Thyroid gland (tissue), 4 donors: ENCODE results near the gene CPPED1. TPM values are rescaled to one million over a fixed set of nuclear protein-coding genes. Genes with fewer than 3 reads are reported as not detected.
"Not testable (repeated sequence)": the region's sequence is repeated elsewhere in the genome, so short reads cannot be mapped to it uniquely, and the experiment has no call there.

Source experiments
- DNase-seq, 2 donors: peaks; one replicate each; pipeline ENCODE4 v3.0.0-alpha.2; 2019
- H3K27ac ChIP-seq, 3 donors: fragments of 200-600 bp; sonication (generic); 1 replicate in 2 of 3; 2 replicates in 1 of 3; pipeline ENCODE4 v1.5.1; 2016 to 2019; ENCODE audit warnings: mild to moderate bottlenecking in 1 of 3, moderate library complexity in 1 of 3
- H3K27me3 ChIP-seq: fragments of 200-600 bp; sonication (generic); one replicate; pipeline ENCODE4 v1.5.1; 2019
- H3K36me3 ChIP-seq, 2 donors: fragments of 200-600 bp; sonication (generic); one replicate each; pipeline ENCODE4 v1.5.1; 2016 to 2019
- H3K4me1 ChIP-seq, 2 donors: fragments of 200-600 bp; sonication (generic); one replicate each; pipeline ENCODE4 v1.5.1; 2017 to 2019
- H3K4me3 ChIP-seq, 3 donors: fragments of 200-600 bp; sonication (generic); replicated peaks in 1 of 3; 1 replicate in 2 of 3; 2 replicates in 1 of 3; pipeline ENCODE4 v1.5.1; 2016; ENCODE audit warnings: mild to moderate bottlenecking in 1 of 3
- H3K9me3 ChIP-seq: fragments of 200-600 bp; sonication (generic); one replicate; pipeline ENCODE4 v1.5.1; 2017
- POLR2A ChIP-seq, 2 donors: fragments of 450-650 bp; IDR thresholded peaks; one replicate each; pipeline ENCODE4 v1.6.1; 2017; ENCODE audit warnings: antibody characterized with exemption in 2 of 2, mild to moderate bottlenecking in 2 of 2, moderate library complexity in 1 of 2
- WGBS, 2 donors: methylation state at CpG; one replicate each; pipeline ENCODE4 v1.1.5; 2017; 5-methylcytosine and 5-hydroxymethylcytosine counted together
- intact Hi-C: fragments of 100-400 bp; cut with DNase I; formaldehyde crosslinking; loops from one replicate; pipeline ENCODE4 v1.15.1; 2023
- total RNA-seq, 4 donors: library from RNA; depleted of rRNA; stranded (reverse); fragments of >200 nt; gene quantifications; one replicate each; pipeline ENCODE4 v1.2.3, GENCODE V29; 2016
- TF ChIP-seq, protein P1 (sequence below), 6 experiments: fragments of 200-600 bp in 3 of 6; fragments of 450-650 bp in 3 of 6; sonication (generic) in 3 of 6; IDR thresholded peaks; one replicate each; pipeline ENCODE4 v1.5.1; 2016 to 2019; ENCODE audit warnings: antibody characterized with exemption in 6 of 6, mild to moderate bottlenecking in 2 of 6, inconsistent platforms in 1 of 6, moderate library complexity in 1 of 6

CPPED1 gene
- total RNA-seq, 4 donors from 2014 or later: 8.5 to 17.8 (median 16.8) TPM

- WGBS, 2 donors: 85% methylated on average over 12 of the region's 12 CpGs
- intact Hi-C loops: no loop called here
- Histone ChIP-seq H3K4me3 (no peak overlapping the region), H3K36me3 (no peaks in the 10 kb centered on the region), H3K9me3 (no peaks in the 10 kb centered on the region), H3K27ac (no peak overlapping the region), H3K4me1 (no peaks in the 10 kb centered on the region), H3K27me3 (no peaks in the 10 kb centered on the region)
- no peak for DNase-seq
- no peak for TF ChIP-seq POLR2A (IDR thresholded peaks at IDR 0.05)
- TF ChIP-seq, protein P1, sequence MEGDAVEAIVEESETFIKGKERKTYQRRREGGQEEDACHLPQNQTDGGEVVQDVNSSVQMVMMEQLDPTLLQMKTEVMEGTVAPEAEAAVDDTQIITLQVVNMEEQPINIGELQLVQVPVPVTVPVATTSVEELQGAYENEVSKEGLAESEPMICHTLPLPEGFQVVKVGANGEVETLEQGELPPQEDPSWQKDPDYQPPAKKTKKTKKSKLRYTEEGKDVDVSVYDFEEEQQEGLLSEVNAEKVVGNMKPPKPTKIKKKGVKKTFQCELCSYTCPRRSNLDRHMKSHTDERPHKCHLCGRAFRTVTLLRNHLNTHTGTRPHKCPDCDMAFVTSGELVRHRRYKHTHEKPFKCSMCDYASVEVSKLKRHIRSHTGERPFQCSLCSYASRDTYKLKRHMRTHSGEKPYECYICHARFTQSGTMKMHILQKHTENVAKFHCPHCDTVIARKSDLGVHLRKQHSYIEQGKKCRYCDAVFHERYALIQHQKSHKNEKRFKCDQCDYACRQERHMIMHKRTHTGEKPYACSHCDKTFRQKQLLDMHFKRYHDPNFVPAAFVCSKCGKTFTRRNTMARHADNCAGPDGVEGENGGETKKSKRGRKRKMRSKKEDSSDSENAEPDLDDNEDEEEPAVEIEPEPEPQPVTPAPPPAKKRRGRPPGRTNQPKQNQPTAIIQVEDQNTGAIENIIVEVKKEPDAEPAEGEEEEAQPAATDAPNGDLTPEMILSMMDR (IDR thresholded peaks at IDR 0.05): no peak
These were observed 8.9 kb downstream of the CPPED1 start for GRCh38 chr16:12794486-12795387.

DNA sequence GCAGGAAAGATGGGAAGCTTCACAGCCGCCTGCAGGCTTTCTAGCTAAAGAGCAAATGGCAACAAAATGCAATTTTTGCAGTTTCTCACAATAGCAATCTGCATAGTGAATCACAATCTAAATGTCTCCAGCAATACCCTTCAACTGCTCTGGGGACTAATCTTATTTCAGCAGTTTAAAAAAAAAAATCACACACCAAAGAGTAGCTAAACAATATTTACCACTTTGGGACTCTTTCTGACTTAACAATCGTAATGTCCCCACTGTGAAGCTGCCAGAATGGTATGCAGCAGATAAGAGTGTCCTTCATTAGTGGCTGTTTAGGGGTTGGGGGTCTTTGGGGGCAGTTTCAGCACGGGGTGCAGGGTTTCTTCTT lies 9.8 kb downstream of the CPPED1 start:
- no peak for DNase-seq
- Histone ChIP-seq H3K36me3 (no peaks in the 10 kb centered on the region), H3K27me3 (no peaks in the 10 kb centered on the region), H3K27ac (no peak overlapping the region), H3K9me3 (no peaks in the 10 kb centered on the region), H3K4me1 (no peaks in the 10 kb centered on the region), H3K4me3 (no peak overlapping the region)
- WGBS, 2 donors: 72 to 76% methylated on average over 3 of the region's 3 CpGs
- no peak for TF ChIP-seq POLR2A (IDR thresholded peaks at IDR 0.05)
- TF ChIP-seq, protein P1 (IDR thresholded peaks at IDR 0.05): no peak
- intact Hi-C loops: no loop called here

- Histone ChIP-seq H3K27me3 (no peaks in the 10 kb centered on the region), H3K4me3 (no peak overlapping the region), H3K4me1 (no peaks in the 10 kb centered on the region), H3K9me3 (no peaks in the 10 kb centered on the region), H3K36me3 (no peaks in the 10 kb centered on the region), H3K27ac (no peak overlapping the region)
- TF ChIP-seq POLR2A (IDR thresholded peaks at IDR 0.05): no peak
- WGBS, 2 donors: 86 to 89% methylated on average over 9 of the region's 9 CpGs
- DNase-seq: no peak
- intact Hi-C loops: no loop called here
These were observed 10.4 kb downstream of the CPPED1 start for GRCh38 chr16:12793120-12793864.

- H3K27me3 ChIP-seq, H3K4me3 ChIP-seq, H3K9me3 ChIP-seq, DNase-seq, H3K36me3 ChIP-seq, intact Hi-C loops, H3K4me1 ChIP-seq, H3K27ac ChIP-seq: not testable (repeated sequence)
- WGBS, 2 donors: 94 to 100% methylated on average over 5 of the region's 5 CpGs
These were observed 11.2 kb downstream of the CPPED1 start for GRCh38 chr16:12792528-12792927.

DNA sequence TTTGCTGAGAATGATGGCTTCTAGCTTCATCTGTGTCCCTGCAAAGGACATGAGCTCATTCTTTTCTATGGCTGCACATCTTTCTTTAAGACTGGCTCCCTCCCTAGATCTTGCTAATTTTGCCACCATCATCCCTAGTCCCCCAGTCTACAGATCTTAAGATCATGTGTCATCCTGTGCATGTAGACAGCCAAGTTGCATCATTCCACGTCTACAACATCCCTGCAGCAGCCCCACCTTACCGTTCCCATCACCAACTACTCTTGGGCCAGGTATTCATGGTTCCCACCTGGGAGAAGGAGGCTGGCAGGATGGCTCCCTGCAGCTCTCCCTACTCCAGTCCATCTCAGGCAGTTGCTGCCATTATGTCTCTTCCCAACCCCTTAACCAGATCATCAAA lies 12.3 kb downstream of the CPPED1 start:
- intact Hi-C loops: no loop called here
- TF ChIP-seq, protein P1 (IDR thresholded peaks at IDR 0.05): no peak
- no peak for TF ChIP-seq POLR2A (IDR thresholded peaks at IDR 0.05)

GRCh38 chr16:12788758-12789157 lies 14.9 kb downstream of the CPPED1 start:
- TF ChIP-seq, protein P1 (IDR thresholded peaks at IDR 0.05): no peak
- TF ChIP-seq POLR2A (IDR thresholded peaks at IDR 0.05): no peak
- 82 to 92% methylated on average over 7 of the region's 7 CpGs for WGBS, 2 donors
- no peak overlapping the region for H3K27ac ChIP-seq
- no peaks in the 10 kb centered on the region for H3K27me3 ChIP-seq
- DNase-seq: no peak
- no peaks in the 10 kb centered on the region for H3K9me3 ChIP-seq
- no peaks in the 10 kb centered on the region for H3K36me3 ChIP-seq
- no peaks in the 10 kb centered on the region for H3K4me1 ChIP-seq
- H3K4me3 ChIP-seq: no peak overlapping the region
- intact Hi-C loops: no loop called here

More for the DNA sequence above, 12.3 kb downstream of the CPPED1 start:
- 92 to 97% methylated on average over 2 of the region's 2 CpGs for WGBS, 2 donors
- Histone ChIP-seq H3K36me3 (no peaks in the 10 kb centered on the region), H3K4me3 (no peak overlapping the region), H3K27ac (no peak overlapping the region), H3K4me1 (no peaks in the 10 kb centered on the region), H3K27me3 (no peaks in the 10 kb centered on the region), H3K9me3 (no peaks in the 10 kb centered on the region)
- DNase-seq: no peak
